Stimulated activated CD8-positive, alpha-beta memory T cell treated with anti-CD3 and anti-CD28 coated beads, Interleukin-12 subunit alpha, Interleukin-12 subunit beta, amount 100 ng/mL, for 4 hours (primary cell): Measurements from ENCODE around the gene ZNF699.

Experiments
- DNase-seq: peaks from one replicate; pipeline ENCODE4 v3.0.0-alpha.2; 2020; ENCODE audit warnings: low read depth

ZNF699 gene

GRCh38 chr19:9283485-9283884 lies 26.2 kb downstream of the ZNF699 start:
- peak; percentile 22 for DNase-seq

GRCh38 chr19:9251236-9251635 lies 58.4 kb downstream of the ZNF699 start:
- DNase-seq: no peak

- no peak for DNase-seq
Observed at GRCh38 chr19:9250630-9251029, 59.0 kb downstream of the ZNF699 start, which contains the start of gene OR7E24. TSS of gene OR7E24 (plus strand) at chr19:9250930. CDS start at chr19:9251044, 114 bp downstream.
